ENCODE results near the gene ANKRD22.
"Not testable (repeated sequence)": the region's sequence is repeated elsewhere in the genome, so short reads cannot be mapped to it uniquely, and the experiment has no call there.

The ANKRD22 gene

DNA sequence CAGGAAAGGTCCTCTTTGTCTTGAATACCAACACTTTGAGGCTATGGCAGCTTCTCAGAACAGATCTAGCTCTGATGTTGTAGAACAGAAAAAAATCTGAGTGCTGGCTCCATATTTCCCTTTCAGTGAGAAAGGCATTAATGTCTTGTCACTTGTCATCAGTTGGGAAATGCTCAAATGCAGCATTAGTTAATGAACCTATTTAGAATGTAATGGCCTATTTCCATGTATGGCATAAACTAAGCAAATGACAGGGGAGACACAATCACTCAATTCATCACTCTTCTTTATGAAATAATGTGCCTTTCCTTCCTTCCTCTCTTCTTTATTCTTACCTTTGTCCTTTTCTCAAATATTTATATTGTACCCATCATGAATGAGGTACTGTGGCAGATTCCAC is 23.4 kb upstream of the ANKRD22 start:
- no peak for DNase-seq

DNA sequence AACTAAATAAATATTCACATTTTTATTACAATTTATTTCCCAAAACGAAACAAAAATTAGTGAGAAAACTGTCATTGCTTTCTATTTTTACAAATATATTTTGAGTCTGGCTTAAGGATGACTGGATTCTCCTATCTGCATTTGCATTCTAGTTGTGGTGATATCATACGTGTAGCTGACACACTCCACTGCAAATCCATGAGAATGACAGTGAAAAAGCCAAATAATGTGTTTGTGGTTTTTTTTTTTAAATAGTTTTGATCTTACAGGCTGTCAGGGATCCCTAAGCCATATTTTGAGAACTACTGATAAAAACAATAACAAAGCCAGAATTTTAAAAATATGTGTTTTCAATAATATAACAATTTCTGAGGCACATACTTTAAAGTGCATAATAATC is 22.6 kb upstream of the ANKRD22 start:
- DNase-seq, result no peak

DNA sequence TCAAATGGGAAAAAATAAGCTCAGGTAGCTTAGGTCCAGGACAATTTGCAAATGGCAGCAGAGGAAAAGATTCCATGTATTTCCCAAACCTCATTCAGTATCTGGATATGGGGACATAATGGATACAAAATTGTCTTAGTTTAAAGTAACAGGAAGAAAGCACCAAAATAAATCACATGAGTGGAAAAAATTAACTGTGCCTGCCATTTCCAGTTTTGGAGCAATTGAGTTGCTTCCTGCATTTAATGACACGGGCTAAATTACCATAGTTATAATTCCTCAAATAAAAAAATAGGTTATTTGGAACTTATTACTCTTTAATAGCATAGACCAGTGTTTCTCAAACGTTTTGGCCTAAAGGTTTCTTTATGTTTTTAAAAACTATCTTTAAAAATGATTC is 22.1 kb upstream of the ANKRD22 start:
- no peak for DNase-seq

DNA sequence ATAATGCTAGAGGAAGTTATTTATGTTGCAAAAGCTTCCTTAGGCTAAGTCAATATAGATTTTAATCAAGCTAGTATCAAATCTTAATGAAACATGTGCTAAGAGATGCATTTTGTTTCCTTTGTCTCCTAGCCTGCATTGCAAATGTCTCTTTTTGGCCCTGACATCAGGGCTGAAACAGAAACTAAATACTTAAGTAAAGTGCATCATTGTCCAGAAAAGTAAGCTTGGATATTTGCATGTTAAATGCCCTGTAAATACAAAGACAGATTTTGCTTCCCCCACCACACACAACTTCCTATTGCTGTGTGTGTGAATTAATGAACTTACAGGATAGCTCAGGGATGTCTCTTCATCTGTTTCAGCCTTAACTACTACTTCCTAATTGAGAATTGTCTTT is 18.4 kb upstream of the ANKRD22 start:
- DNase-seq, result no peak

DNA sequence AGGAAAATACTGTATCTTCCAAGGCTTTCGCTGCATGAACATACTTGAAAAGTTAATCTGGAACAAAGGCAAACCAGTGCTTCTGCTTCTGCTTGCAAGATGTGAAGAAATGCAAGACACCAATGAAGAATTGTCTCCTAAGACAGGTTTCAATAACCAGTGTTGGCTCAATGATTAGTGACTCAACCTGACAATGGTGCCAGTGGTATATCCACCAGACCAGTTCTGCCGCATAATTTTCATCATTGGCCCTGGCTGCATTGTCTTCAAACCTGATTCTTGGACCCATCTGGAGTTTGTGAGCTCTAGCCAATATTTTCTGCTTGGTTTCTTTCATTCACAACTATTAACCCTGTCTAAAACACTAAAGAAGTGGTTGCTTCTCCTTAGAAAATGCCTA is 14.8 kb upstream of the ANKRD22 start:
- DNase-seq, result no peak

DNA sequence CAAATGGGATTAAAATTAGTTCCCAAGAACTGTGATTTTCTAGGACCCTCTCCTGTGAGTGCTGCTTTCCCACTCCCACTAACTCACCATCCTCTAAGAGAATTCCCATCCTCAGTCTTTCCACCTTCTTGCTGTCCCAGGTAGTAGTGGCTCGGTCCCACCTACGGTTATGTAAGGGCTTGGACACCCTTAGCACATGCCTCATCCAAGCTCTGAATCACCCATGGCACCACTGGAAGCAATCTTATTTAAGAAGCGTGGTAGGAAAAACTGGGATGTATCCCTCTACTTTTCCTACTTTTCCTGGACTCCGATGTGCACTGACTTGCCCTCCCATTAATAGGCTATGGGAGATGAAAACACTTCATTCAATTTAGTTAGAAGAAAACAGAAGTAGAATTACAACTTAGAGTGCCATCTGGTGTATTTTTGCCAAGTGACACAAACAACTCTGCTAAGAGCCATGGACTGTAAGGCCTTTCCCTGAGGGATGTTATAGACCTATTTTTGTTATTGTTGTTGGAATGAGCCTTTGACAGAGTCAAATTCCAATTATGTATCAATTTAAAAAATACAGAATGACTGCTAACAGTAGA is 13.7 kb upstream of the ANKRD22 start:
- no peak for DNase-seq

DNA sequence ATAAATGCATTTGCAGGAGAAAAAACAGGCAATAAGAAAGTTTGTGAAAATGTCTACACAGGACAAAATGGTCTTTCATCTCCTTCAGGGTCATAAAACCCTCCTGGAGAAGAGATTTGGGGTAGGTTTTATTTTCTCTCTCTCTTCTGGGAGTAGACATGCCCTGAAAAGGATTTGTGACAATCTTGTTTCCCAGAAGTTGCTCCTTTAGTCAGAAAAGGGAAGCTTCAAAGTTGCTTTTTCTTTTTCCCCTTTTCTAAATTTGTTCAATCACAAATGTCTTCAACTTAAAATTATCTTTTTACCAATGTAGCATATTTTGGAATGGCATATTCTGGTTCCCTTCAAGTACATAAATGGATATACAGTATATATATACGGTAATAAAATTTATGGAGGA is 9.4 kb upstream of the ANKRD22 start:
- DNase-seq, result no peak

DNA sequence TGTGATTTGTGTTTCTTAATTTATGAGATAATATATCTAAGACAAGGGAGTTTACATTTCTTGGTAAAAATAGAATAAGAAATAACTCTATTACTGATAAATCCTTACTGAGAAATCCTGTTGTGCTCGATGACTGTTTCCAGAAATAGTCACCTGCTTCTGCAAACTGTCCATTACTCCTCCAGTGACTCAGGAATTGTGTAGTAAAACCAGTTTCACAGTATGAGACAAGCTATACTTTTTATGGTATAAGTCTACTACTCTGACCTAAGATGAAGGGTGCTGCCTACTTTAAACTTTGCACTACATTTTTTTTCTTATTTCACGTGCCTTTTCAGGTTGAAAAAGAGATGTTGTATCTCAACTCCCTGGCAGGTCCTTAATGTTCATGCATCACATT is 6.8 kb upstream of the ANKRD22 start:
- no peak for DNase-seq

DNA sequence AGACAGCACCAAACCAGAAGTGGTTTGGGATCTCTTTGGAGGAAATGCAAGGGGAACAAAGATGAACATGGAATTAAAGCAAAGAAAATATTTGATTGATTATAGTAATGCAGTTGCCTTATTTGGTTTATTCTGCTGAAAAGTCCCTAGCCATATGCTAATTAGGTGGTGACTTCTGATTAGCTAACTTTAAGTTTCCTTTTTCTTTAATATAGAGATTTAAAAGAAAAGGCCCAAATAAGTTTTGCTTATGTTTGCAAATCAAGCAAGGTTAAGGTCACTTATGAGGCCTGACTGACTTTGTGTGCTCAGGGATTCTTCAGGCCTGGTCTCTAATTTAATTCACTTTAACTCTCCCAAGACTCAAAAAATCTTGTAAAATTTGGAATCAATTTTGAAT is 6.2 kb upstream of the ANKRD22 start:
- no peak for DNase-seq

DNA sequence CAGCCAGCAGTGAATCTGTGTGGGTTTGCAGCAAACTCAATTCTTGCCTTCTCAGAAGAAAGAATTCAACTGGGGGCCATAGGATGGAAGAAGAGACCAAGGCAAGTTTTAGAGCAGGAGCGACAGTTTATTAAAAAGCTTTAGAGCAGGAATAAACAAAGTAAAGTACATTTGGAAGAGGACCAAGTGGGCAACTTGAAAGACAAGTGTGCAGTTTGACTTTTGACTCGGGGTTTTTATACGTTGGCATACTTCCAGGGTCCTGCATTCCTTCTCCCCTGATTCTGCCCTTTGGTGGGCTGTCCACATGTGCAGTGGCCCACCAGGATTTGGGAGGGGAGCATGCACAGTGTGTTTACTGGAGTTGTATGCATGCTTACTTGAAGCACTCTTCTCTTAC is 3.0 kb upstream of the ANKRD22 start:
- no peak for DNase-seq

DNA sequence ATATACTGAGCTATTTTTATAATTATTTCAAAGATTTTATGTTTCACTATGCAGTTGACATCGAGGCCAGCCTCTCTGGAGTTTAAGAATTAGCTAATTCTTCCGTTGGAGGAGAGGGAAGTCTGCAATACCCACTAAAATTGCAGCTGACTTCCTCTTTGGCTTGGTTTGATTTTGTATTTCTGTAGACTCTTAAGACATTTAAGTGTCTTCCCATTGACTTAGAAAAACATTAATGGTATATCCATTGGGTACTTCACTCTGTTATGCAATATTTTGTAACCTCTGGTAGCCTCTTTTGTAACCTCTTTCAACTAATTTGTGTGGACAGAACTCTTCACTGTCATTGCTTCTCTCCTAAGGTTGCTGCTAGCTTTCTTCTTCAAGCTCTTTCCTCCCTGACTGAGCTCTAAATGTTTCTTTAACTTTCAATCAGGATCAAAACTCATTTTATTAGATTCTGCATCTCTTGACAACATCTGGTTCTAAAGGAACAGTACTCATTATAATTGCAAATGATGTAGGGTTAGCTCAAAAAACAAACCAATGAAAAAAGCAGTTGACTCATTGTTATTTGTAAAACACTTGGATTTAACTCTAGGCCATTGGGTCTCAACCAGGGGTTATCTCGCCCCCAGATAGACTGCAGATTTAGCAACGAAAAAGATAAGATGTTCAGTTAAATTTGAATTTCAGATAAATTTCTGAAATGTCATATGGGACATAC is 1.7 kb upstream of the ANKRD22 start:
- no peak for DNase-seq

DNA sequence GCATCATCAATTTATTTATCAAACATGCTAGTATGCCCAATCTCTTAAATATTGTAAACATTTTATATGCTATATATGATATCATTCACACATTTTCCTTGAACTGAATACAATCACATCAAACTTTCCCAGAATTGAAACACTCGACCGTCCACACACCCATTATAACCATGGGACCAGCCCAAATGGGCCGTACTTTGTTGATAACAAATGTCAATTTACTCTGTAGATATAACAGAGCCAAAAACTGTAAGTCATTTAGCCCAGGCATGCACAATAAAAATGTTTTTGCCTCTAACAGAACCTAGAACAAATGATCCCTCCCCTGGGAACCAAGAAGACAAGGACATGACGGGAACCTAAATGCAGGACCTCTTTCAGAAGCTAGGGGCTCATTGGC is 683 bp upstream of the ANKRD22 start:
- no peak for DNase-seq

DNA sequence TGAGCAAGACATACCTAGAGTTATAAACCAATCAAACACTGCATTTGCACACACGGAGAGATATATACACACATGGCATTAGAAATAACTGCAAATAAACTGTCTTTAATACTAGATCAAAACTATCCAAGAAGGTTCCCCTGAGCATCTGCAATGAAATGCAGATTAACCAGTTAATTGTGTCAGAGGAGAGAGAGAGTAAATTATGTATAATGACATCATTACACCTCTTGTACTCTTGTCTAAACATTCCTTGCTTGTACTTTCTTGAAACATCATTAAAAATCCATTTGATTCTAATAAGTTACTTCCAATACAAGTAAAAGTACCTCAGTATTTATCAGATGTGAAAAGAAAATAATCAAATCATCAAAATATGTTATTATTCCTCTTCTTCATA is 932 bp downstream of the ANKRD22 start:
- no peak for DNase-seq

DNA sequence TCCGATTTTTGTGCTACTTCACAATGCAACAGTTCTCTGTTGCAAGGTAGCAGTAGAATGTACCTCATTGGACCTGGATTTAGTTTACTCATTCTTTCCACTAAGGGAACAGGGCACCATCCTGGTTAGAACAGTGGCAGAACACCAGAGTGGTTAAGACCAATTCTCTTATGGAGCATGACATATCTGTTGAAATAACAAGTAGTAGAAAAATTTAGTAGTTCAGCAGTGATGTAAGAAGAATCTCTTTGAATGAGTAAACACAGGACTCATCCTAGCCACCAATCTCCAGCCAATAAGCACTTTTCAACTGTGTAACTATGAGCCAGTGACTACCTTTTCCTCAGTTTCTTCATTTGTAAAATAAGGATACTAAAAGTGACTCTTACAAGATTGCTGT is 2.4 kb downstream of the ANKRD22 start:
- no peak for DNase-seq

DNA sequence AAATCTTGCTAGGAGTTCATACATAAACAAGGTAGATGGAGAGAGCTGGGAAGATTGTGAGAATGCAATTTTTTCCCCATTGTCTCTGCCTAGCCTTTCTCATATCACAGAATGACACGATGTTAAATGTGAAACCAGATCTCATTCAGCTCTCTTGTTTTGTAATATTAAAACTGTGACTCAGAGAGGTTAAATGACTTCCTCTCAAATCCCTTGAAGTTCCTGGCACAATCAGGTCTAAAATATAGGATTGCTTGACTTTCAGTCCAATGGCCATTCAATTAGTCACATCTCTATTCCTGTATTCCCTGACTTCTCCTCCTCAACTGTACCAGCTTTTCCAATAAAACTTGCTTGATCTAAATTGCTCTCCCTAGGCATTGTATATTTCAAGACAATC is 3.1 kb downstream of the ANKRD22 start:
- no peak for DNase-seq

DNA sequence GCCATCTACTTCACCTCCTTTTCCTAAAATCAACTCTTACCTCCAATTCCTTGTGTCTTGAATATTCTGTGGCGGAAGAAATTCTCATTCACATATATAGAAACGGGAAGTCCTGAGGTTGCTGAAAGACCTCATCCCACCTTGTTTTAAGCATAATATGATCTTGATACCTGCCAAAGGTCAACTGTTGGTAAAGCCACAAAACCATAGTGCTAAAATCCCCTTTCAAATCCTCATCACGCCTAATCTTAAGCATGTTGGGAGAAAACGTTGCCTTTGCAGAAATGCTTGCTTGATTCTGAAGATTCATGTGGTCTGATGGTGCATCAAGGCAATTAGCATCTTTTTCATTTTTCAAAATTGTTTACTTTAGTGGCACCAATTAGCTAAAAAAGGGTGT is 8.5 kb downstream of the ANKRD22 start:
- no peak for DNase-seq

DNA sequence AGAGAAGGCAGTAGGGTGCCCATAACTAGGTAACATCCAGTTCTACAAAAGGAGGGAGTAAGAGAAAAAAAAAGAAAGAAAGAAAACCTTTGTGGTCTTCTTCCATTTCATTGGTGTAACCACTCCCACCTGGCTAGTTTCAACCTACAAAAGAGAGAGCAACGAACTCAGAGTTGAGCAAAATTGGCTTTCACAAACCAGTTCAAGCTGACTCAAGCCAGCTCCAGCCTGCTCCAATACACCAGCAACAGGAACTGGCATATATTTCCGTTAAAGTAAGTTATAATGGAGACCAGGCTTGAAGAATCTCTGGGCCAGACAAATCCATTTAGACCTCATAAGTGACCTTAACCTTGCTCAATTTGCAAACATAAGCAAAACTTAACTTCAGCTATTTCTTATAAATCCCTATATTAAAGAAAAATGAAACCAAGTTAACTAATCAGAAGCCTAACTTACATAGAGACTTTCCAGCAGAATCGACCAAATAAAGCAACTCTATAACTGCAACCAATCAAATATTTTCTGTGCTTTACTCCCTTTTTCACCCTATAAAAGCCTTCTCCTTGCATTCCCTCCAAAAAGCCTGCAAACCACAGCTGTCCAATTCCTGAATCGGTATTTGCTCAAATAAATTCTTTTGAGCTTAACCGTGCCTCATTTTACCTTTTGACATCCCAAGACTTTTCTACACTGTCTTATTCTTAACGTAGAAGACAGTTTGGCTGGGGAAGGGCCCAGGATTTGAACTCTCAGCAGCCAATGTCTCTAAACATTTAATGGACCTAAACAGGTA is 10.1 kb downstream of the ANKRD22 start:
- DNase-seq, result no peak

DNA sequence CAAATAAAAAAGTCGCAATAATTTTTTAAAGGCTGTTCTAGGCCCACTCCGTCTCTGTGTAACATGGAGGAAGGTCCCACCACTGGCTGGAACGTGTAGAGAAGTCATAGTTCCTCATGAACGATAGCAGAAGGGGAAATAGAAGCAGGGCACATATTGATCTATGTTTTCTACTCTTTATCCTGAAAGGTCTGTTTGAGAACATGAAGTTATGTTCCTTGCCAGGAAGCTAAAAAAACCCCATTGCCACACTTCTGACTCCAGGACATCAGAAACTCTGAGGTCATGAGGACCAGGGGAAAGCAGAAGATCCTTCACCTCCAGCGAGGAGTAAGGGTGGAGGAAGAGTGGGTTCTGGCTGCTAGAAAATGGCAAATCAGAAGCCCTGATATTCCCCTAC is 10.8 kb downstream of the ANKRD22 start:
- no peak for DNase-seq

DNA sequence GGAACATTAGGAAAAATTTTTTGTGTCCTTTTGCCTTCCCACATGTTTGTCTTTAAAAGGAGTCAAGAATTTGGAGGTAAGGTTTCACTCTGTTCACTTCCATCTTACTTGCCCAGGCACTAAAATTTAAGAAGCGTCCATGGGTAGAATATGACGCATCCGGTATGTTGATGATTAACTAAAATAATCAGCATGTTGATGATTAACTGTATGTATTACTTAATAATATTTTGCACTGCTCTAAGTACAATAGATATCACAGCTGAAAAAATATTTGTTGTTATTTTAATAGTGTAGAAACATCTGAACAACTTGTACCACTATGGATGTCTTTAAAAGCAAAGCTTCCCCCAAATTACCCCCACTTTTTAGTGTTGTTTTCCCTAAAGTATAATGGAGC is 11.5 kb downstream of the ANKRD22 start:
- DNase-seq, result no peak

DNA sequence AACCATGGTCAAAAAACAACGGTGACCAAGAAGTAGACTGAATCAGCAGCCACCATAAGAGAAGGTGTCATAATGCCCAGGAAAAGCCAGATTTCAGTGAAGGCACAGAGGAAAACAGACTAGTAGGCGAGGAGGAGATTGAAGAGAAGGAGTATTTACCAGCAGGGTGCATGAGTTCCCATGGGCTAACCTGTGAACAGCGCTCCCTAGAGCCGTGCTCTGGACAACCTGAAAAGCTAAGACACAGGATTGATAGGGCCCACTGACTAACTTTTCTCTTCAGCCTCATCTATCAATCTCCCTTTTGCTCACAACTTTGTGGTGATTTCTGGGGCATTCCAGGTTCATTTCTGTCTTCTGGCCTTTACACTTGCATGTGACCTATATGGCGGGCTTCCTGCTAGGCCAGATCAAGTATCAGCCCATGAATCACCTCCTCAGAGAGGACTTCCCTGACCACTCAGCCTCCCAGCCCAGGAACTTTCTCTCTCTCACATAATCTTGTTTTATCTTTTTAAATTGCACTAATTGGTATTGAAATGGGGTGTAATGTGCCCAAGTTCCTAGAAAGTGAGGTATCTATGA is 12.8 kb downstream of the ANKRD22 start:
- no peak for DNase-seq

DNA sequence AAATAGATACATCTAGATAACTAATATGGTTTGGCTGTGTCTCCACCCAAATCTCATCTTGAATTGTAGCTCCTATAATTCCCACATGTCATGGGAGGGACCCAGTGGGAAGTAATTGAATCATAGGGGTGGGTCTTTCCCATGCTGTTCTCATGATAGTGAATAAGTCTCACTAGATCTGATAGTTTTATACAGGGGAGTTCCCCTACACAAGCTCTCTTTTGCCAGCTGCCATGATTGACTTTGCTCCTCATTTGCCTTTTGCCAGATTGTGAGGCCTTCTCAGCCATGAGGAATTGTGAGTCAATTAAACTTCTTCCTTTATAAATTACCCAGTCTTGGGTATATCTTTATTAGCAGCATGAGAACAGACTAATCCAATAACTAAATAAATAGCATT is 14.0 kb downstream of the ANKRD22 start:
- DNase-seq, result not testable (repeated sequence)

DNA sequence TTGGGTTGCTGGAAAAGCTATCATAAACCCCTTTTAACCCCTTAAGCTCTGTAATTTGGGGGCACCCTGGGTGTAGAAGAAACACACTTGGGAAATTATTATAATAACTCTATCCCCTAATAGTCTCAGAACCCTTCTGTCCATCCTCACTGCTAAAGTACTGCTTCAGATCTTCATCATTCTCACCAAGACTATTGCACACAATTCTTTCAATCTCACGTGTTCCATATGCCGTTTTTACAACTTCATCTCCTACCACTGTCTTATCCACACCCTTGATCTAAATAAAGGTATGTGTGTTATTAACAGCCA is 15.8 kb downstream of the ANKRD22 start:
- DNase-seq, result no peak

DNA sequence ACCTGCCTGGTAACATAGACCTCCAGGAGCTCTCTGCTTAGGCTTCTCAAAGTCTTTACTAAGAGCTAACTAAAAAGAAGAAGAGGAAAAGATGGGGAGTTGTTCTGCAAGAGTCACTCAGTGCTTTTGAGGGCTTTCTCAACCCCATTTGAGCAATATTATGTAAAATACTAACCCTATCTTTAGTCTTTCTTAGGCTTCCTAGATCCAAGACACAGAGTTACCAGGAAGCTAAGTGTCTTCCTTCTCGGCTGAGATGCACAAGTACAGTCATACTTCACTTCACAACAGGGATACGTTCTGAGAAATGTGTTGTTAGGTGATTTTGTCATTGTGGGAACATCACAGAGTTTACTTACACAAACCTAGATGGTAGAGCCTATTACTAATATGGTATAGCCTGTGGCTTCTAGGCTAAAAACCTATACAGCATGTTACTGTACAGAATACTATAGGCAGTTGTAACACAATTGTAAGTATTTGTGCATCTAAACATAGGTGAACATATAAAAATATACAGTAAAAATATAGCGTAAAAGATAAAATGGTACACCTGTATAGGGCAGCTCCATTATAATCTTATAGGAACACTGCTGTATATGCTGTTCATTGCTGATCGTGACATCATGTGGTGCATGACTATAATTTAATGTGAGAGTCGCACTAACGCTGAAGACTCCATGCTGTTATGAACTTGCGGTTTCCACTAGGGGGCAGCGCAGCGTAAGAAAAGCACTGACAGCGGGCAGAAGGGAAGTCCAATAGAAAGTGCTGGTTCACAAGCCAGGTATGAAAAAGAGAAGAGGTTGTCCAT is 16.3 kb downstream of the ANKRD22 start:
- DNase-seq, result peak; percentile 87

Data from stimulated activated CD4-positive, alpha-beta T cell treated with anti-CD3 and anti-CD28 coated beads, Interleukin-4, amount 100 ng/mL, for 1 hour (primary cell).